Esophagus muscularis mucosa (tissue), 3 donors: Measurements from ENCODE around the gene YY1.

Source experiments
- CTCF ChIP-seq, 3 experiments: fragments of 200-600 bp in 2 of 3; fragments of 450-650 bp in 1 of 3; sonication (generic) in 2 of 3; IDR thresholded peaks; one replicate each; pipeline ENCODE4 v1.5.1; 2017 to 2019; ENCODE audit warnings: antibody characterized with exemption in 3 of 3, mild to moderate bottlenecking in 2 of 3, moderate library complexity in 1 of 3
- POLR2A ChIP-seq: fragments of 450-650 bp; IDR thresholded peaks from one replicate; pipeline ENCODE4 v1.6.1; 2017; ENCODE audit warnings: antibody characterized with exemption, moderate library complexity, mild to moderate bottlenecking, low read depth
- POLR2AphosphoS5 ChIP-seq, 2 donors: sonication (generic); formaldehyde crosslinking; IDR thresholded peaks; one replicate each; pipeline ENCODE4 v1.6.1; 2017; ENCODE audit warnings: antibody characterized with exemption in 2 of 2

GRCh38 chr14:100271247-100271939, 32.4 kb downstream of the YY1 start:
- TF ChIP-seq CTCF (IDR thresholded peaks at IDR 0.05) (peak in 2 of 3 experiments; percentile 19 to 40), POLR2AphosphoS5 (IDR thresholded peaks at IDR 0.05) (no peak), POLR2A (no peak)
